22Rv1 (cell line): ENCODE measurements around the gene TMEM106C.

ENCODE experiments used
- CTCF ChIP-seq: fragments of 450-650 bp; IDR thresholded peaks from 2 replicates; pipeline ENCODE4 v1.5.1; 2017; ENCODE audit warnings: mild to moderate bottlenecking
- ZFX ChIP-seq: fragments of 450-650 bp; IDR thresholded peaks from 2 replicates; pipeline ENCODE4 v1.6.1; 2017; ENCODE audit warnings: antibody characterized with exemption, borderline replicate concordance

DNA sequence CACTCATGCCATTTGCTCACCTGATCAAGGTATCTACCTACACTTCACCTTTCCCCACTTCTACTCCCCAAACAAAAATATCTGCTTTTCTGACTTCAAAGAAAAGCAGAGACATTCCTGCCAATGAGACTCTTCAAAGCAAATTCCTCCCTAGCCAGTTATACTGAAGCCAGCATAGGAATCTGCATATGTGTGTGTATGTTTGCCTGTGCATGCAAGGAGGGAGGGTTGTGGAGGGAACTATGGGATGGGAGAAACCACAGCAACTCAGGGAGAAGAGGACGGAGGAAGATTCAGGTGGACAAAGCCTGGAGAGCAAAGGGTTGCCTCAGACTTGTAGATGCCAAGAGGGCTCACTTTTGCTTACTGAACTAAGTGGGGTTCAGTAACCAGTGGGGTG, 32.2 kb upstream of the TMEM106C start:
- TF ChIP-seq ZFX (no peak), CTCF (no peak)
